Measurements from ENCODE around the gene HOXA11. TPM values are rescaled to one million over a fixed set of nuclear protein-coding genes. Genes with fewer than 3 reads are reported as not detected.

The HOXA11 gene
- total RNA-seq, 1 experiment from 2014 or later: 26.6 TPM

DNA sequence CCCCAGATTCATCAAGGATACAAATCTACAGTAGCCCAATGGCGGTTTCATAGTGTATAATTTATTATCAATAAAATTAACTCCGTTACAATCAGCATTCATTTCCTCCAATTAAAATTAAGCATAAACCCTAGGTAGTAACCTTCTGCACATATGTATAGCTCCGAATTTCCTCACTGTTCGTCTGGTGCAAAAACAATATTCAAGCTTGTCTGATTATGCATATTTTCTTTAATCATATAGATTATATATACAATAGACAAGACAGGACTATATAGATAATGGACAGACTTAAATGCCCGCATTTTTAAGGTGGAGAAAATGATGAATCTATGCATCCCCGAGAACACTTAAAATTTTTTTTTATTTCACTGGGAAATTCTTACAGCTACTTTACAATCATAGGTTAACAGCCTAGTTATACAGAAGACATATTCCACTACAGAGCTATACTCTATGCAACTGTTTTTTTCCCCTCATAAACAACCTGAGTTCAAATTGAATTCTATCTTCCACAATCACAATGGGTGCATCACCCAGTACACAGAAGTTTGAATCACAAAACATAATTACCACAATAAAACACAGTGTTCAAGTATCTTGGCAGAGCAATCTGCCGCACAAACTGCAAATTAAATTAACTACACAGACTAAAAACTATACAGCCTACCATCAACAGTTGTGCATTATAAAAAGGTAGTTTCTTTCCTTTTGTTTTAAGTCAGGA lies 22.3 kb downstream of the HOXA11 start:
- peak; percentile 21 for DNase-seq
- H3K36me3 ChIP-seq (ENCODE audit: low read depth, low read length): peaks cover 23% of the 10 kb centered on the region
- intact Hi-C loops (cut with micrococcal nuclease): loop anchor here (5.0 kb wide), 4 partner anchors 495 to 1270 kb away; no protein-coding TSS in a partner anchor
- no peaks in the 10 kb centered on the region for H3K27me3 ChIP-seq (ENCODE audit: low read length)
- no peak for ATAC-seq
- peak overlapping the region; percentile 84 for H3K4me3 ChIP-seq (ENCODE audit: low read length)
- no peak for TF ChIP-seq EZH2 (IDR thresholded peaks at IDR 0.05; ENCODE audit: low read length, unreplicated experiment)
- TF ChIP-seq EZH2phosphoT487 (IDR thresholded peaks at IDR 0.05; ENCODE audit: borderline replicate concordance, low read length): no peak
- TF ChIP-seq, protein P1, sequence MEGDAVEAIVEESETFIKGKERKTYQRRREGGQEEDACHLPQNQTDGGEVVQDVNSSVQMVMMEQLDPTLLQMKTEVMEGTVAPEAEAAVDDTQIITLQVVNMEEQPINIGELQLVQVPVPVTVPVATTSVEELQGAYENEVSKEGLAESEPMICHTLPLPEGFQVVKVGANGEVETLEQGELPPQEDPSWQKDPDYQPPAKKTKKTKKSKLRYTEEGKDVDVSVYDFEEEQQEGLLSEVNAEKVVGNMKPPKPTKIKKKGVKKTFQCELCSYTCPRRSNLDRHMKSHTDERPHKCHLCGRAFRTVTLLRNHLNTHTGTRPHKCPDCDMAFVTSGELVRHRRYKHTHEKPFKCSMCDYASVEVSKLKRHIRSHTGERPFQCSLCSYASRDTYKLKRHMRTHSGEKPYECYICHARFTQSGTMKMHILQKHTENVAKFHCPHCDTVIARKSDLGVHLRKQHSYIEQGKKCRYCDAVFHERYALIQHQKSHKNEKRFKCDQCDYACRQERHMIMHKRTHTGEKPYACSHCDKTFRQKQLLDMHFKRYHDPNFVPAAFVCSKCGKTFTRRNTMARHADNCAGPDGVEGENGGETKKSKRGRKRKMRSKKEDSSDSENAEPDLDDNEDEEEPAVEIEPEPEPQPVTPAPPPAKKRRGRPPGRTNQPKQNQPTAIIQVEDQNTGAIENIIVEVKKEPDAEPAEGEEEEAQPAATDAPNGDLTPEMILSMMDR (conservative IDR thresholded peaks at IDR 0.05; ENCODE audit: low read depth, low read length): no peak
- ChIA-PET POLR2A (ENCODE audit: unreplicated experiment) (interaction anchor here (0.5 to 0.9 kb wide), 8 partner anchors 10 to 1307 kb away, joined by 3 to 9 read pairs (median 4); no protein-coding TSS in a partner anchor), CTCF (interaction anchor here (0.6 to 2.4 kb wide), 4 partner anchors 40 to 794 kb away, joined by 3 to 26 read pairs (median 4); no protein-coding TSS in a partner anchor)
- peak overlapping the region; percentile 93 for H3K4me2 ChIP-seq (ENCODE audit: low read length)
- no peaks in the 10 kb centered on the region for H3K9me2 ChIP-seq (replicated peaks; ENCODE audit: low read length)
- peaks cover 5% of the 10 kb centered on the region for H3F3A ChIP-seq (ENCODE audit: low read length, unreplicated experiment)
- H2AFZ ChIP-seq (ENCODE audit: low read length): no peak overlapping the region
- no peaks in the 10 kb centered on the region for H3K9me3 ChIP-seq (ENCODE audit: low read length)
- peaks cover 65% of the 10 kb centered on the region for H3K79me2 ChIP-seq (ENCODE audit: low read length)
- H3K27ac ChIP-seq (ENCODE audit: low read length): peak overlapping the region; percentile 97
- BruUV-seq (replicated peaks): no TSS peak
- H3K9ac ChIP-seq (ENCODE audit: low read length): peak overlapping the region; percentile 90
- peaks cover 21% of the 10 kb centered on the region for H3K4me1 ChIP-seq (ENCODE audit: insufficient read depth, low read length)
- H4K20me1 ChIP-seq (ENCODE audit: low read length): peaks cover 20% of the 10 kb centered on the region

DNA sequence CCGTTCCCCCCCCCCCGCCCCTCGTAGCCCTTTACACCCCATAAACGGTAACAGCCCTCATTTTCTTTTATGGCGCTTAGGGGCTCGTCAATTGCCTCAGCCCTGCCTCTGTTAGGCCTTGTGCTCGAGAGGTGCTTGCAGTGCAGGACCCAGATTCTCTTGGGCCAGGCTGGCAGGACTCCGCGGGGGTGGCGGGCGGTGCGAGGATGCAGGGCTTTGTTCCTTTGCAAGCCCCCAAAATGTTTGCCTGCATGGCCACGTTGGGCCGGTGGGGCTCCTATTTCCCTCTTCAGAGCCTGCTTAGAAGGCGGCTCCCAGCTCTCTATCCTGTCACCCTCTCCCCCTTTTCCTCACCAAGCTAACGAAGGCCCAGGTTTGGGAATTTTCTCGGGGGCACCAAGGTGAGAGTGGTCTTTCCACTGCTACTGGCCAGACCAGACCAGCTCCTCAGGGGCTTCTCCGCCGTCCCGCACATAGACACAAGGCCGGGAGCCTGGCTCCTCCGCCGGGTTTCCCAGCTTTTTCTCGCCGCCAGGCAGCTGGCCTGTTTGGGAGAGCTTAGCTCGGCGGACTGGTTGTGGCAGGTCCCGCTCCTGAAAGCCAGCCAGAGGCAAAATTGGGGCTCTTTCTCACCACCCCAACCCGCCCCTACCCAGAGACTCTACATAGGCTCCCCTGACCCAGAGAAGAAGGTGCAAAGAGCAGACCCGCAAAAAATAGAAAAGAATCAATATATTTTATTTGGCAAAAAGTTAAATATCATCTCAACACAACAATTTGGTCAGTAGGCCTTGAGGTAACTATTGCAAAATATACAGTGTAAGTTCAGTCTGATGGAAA lies 23.1 kb downstream of the HOXA11 start:
- no TSS peak for BruUV-seq (replicated peaks)
- Histone ChIP-seq H3K9me3 (ENCODE audit: low read length) (no peaks in the 10 kb centered on the region), H3K9me2 (replicated peaks; ENCODE audit: low read length) (no peaks in the 10 kb centered on the region), H2AFZ (ENCODE audit: low read length) (no peak overlapping the region), H3K36me3 (ENCODE audit: low read depth, low read length) (peaks cover 23% of the 10 kb centered on the region), H3K4me3 (ENCODE audit: low read length) (peak overlapping the region; percentile 84), H4K20me1 (ENCODE audit: low read length) (peaks cover 20% of the 10 kb centered on the region), H3K27ac (ENCODE audit: low read length) (peak overlapping the region; percentile 97), H3K4me1 (ENCODE audit: insufficient read depth, low read length) (peaks cover 15% of the 10 kb centered on the region), H3K4me2 (ENCODE audit: low read length) (peak overlapping the region; percentile 93), H3K79me2 (ENCODE audit: low read length) (peaks cover 57% of the 10 kb centered on the region), H3F3A (ENCODE audit: low read length, unreplicated experiment) (peaks cover 5% of the 10 kb centered on the region), H3K27me3 (ENCODE audit: low read length) (no peaks in the 10 kb centered on the region), H3K9ac (ENCODE audit: low read length) (peak overlapping the region; percentile 90)
- intact Hi-C loops (cut with micrococcal nuclease): loop anchor here (1.0 to 5.0 kb wide), 8 partner anchors 308 to 1270 kb away; no protein-coding TSS in a partner anchor
- CTCF ChIA-PET: interaction anchor here (0.7 to 2.4 kb wide), 8 partner anchors 9 to 1848 kb away, joined by 3 to 26 read pairs (median 10); partner anchors contain the start of gene HOXA3
- DNase-seq (peak; percentile 39), ATAC-seq (peak; percentile 0; the same call in 1 of the 2 replicates)
- POLR2A ChIA-PET (ENCODE audit: unreplicated experiment): interaction anchor here (0.5 to 1.5 kb wide), 7 partner anchors 13 to 1306 kb away, joined by 4 to 26 read pairs (median 5); no protein-coding TSS in a partner anchor
- TF ChIP-seq EZH2phosphoT487 (IDR thresholded peaks at IDR 0.05; ENCODE audit: borderline replicate concordance, low read length) (no peak), EZH2 (IDR thresholded peaks at IDR 0.05; ENCODE audit: low read length, unreplicated experiment) (no peak)
- TF ChIP-seq, protein P1 (conservative IDR thresholded peaks at IDR 0.05; ENCODE audit: low read depth, low read length): no peak

All from PC-3 (cell line).